ENCODE measurements around the gene LIPF.
"Not testable (repeated sequence)": the region's sequence is repeated elsewhere in the genome, so short reads cannot be mapped to it uniquely, and the experiment has no call there.

LIPF gene

DNA sequence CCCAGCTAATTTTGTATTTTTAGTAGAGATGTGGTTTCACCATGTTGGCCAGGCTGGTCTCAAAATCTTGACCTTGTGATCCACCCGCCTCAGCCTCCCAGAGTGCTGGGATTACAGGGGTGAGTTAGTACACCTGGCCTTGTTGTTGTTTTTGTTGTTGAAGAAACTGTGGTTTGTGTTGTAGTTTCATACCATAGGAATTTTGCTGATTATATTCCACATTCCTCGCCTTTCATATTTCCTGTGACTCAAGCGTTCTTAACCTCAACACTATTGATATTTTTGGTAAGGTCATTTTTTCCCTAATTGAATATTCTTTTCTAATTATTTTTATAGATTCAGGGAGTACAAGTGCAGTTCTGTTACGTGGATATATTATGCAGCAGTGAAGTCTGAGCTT, 16.7 kb downstream of the LIPF start:
- DNase-seq, result no peak

DNA sequence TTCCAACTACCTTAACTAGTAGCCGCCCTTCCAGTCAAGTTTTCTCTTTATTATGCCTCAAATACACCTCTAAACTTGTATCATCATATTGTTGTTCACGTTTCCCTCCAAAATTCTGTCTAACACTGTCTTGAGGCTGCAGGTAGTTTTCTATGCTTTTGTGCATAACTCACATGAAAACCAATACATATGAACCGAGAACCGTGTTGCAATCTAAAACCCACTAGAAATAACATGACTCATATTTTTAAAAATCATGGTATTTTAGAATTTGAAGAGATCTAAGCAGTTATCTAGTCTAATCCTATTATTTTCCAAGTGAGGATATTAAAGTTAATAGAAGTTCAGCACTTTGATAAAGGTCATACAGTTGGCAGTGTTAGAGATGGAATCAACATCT, 18.2 kb downstream of the LIPF start:
- DNase-seq, result no peak

DNA sequence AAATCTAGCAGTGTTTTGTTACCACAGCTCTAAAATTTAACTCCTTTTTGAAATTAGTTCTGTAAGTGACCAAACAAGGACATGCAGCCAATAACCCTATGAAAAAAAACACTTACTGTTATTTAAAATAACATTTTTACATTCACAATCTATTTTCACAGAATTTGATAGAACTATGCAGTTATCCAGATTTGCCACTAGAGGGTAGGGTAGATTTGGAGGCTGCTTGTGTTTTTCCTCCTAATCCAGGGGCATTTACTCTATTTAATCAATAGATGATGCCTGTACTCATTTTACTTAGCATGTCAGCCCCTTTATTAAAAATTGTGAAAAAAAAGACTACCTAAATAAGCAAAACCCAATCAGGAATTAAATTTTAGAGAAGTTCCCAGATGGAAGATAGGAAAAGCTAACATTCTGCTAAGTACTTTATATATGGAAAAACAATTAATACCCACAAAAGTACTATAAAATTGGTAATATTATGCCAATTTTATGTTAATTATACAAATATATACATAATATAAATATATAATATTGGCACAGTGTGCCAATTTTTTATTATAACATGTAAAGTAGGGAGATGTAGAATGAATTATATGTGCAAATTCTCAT, 23.7 kb downstream of the LIPF start:
- no peak for DNase-seq

DNA sequence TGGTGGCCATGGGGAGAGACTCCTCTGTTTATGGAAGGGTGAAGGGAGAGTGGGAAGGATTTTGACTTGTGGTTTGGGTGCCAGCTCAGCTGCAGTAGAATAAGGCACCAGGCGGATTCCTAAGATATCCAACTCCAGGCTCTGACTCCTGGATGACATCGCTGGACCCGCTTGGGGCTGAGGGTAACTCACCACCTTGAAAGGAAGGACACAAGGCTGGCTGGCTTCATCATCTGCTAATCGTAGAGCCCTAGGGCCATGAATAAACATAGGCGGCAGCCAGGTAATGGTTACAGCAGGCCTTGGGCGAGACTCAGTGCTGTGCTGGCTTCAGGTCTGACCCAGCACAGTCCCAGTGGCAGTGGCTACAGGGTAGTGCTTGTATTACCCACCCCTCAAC, 25.1 kb downstream of the LIPF start:
- DNase-seq, result no peak

DNA sequence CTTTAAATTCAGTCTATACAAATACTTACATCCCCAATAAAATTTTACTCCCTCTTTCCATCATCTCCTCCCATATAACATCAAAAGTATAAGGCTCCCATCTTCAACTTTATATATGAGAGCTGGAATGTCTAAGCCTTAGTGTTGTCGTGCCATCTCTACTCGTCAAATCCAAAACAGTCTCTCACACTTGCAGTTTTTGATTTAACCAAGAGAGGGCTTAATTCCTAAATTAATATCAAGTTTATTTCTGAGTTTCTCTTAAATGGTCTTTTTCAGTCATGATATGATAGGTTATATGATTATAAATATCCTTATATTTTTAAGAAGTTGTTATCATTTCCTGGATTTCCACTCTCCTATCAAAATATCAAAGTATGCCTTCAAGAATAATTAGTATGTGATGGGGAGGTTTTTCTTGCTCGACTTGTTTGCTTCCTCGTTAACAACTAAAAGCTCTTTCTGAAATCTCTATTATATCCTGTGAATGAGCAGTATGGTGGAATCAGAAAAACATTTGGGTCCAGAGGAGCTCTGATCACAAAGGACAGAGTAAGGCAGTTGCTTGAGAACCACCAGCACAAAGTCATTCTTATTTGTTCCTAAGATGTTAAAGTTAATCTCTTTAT, 29.3 kb downstream of the LIPF start:
- no peak for DNase-seq

DNA sequence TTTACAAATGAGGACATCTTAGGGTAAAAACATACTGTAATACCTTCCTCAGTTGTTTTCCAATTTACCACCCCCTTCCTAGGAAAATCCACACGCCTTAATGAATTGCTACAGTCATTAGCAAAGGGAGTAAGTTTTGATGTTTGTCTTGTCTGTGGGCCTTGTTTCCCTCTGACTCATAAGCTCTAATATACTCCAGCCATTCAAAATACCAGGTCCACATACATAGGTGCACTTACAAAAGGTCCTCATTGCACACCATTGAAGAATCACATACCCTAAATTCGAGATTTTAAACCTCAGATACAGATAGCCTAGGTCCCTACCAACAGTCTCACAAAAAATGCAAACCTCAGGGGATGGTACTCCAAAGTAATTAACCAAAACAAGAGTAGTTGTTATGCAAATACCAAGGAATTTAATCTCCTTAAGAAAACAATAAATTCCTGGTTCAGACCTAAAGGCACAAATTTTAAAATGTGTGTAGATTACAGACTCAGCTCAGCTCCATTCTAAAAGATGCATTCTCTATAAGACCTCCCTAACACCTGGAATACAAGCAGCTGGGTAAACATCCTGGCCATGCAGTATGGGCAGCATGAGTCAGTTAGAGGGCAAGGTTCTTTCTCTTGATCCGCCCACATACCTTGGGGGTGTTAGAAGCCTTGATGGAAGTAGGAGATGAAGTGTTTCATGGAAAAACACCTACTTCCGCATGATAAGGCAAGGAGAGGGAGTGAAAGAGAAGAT, 38.8 kb downstream of the LIPF start:
- DNase-seq, result peak; percentile 58

DNA sequence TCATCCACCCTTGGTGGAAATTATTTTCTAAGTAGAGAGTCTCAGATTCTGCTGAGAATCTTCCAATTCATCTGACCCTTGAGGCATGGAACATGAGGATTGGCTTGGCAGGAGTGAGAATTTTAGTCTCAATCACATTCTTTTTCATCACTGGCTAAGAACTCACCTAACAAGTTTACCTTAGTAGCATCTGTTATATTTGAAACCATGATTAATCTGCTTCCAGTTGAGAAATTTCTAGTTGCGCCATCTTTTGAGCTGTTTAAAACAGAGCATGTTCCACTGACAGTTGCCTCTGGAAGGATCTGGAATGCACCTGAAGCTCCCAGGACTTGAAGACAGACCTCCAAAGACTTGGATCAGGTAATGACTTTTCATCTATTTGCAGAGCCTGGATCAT, 41.7 kb downstream of the LIPF start, which contains the start of gene LIPK:
TSS of gene LIPK (plus strand) at position 292 of the 400 bp plus-strand sequence. CDS start 18,295 bp downstream, outside the sequence.
- no peak for DNase-seq

DNA sequence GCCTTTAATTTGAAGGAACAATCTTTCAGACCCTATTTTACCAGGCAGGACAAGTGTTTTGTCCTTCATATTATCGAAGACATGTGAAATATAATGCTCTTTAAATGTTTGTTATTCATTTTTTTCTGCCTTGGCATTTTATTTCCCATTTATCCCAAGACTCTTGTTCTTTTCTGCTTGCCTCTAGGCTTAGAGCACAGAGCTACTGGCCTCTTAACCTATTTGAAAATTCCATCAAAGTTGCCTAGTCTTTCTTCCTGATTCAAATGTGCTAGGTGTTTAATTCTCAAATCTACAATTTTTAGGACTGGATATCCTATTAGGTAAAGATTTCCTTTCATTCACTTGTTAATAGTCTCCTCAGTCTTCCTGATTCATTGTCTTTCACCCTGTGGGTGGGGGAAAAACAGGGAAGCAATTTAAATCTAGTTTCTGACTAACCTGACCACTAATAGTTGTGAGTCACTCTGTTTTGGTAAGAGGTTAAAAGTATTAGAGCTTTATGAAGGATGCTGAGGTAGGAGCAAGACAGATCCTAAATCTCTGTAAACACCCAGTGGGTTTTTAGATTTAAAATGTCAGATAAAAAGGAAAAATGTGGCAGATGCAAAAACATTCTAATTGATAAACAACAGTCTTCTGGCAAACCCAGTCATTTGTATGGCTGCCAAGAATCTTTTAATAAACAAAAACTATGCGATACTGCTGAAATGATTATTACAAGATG, 43.4 kb downstream of the LIPF start:
- DNase-seq, result no peak

DNA sequence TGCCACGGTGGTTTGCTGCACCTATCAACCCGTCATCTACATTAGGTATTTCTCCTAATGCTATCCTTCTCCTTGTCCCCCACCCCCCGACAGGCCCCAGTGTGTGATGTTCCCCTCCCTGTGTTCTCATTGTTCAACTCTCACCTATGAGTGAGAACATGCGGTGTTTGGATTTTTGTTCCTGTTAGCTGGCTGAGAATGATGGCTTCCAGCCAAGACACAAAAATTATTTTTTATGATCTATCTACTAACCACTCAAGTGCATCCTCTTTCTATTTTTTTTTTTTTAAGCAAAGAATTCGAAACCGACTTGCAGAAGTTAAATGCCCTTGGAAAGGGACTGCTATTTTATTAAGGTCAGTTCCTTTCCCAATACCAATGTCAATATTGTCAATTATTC, 45.1 kb downstream of the LIPF start:
- DNase-seq, result not testable (repeated sequence)

DNA sequence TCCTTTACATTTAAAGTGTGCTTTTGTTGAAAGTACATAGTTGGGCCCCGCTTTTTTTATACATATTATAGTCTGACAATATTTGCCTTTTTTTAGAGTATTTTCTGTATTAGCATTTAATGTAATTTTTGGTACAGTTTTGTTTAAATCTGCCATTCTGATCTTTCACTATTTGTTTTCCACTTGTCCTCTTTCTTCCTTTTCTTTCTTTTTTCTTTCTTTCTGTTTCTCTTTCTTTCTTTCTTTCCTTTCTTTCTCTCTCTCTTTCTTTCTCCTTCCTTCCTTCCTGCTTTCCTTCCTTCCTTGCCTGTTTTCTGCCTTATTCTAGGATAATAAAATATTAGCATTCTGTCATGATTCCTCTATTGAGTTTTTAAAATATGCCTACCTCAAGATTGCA, 51.3 kb downstream of the LIPF start:
- DNase-seq, result no peak

DNA sequence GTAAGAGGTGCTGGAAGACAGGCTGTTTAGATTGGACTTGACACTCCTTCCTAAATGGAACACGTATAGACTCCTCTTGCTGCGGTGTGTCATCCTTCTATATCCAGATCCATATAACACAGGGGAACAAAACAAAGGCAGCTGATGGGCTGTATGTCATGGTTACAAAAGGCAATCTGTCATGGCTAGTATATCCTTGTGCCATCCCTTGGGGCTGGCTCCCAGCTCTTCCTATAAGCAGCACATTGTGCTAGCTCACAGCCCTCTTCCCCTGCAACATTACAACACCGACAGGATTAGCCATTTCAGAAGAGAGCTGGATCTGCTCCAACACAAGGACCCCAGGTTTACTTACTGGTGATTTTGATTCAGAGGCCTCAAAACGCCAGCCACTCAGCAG, 57.1 kb downstream of the LIPF start:
- DNase-seq, result no peak

DNA sequence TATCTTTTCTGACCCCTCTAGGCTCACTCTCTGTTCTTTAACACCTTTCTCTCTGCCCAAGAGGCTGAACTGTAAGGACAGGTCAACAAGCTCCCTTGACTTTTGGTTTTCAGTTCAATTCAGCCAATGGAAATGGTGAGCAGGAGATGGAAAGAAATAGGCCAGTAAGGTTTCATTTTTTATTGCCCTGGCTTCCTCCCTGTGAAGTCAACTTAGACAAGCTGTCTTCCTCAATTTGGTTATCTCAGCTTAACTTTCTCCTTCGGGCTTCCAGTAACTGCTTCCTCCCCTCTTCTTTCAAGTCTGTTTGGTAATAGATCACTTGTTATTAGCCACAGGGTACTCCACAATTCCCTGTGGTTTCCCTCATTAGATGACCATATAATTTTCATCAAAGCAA, 61.6 kb downstream of the LIPF start:
- no peak for DNase-seq

DNA sequence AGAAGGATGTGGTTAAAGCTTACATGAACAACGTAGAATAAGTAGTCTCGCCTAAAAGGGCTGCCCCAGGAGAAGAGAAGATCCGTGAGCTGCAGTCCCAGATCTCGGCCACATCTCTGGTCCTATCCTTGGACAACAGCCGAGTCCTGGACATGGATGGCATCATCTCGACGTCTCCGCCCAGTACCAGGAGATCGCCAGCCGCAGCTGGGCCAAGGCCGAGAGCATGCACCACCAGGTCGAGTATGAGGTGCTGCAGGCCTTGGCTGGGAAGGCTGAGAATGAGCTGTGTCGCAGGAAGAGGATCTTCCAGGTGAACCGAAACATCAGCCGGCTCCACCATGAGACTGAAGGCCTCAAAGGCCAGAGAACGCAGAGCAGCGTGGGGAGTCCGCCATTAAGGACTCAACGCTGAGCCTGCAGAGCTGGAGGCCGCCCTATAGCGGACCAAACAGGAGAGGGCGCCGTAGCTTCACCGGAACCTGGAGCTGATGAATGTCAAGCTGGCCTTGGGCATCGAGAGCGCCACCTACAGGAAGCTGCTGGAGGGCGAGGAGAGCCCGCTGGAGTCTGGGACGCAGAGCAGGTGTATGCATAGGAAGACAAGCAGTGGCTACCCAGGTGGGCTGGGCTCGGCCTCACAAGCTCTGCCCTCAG, 64.0 kb downstream of the LIPF start:
- DNase-seq, result no peak
